Measurements from ENCODE around the gene CADM1.

DNA sequence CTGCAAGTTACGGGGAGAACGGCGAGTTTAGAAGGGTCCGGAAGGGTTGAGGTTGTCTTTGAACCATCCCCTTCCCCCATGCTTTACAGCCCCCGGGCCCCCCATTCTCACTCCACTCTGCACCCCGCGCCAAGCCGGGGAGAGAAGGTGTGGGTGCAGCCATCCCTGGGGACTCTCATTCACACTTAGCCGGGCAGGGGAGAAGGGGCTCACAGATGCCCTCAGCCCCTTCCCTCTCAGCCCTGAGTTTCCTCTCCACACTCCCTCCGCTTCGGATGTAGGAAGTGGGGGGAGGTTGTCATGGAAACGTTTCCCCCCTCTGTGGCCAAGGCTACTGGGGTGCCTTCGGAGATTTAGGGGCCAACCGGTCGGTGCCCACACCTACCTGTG is 334 bp downstream of the CADM1 start:
- TF ChIP-seq, protein P1, sequence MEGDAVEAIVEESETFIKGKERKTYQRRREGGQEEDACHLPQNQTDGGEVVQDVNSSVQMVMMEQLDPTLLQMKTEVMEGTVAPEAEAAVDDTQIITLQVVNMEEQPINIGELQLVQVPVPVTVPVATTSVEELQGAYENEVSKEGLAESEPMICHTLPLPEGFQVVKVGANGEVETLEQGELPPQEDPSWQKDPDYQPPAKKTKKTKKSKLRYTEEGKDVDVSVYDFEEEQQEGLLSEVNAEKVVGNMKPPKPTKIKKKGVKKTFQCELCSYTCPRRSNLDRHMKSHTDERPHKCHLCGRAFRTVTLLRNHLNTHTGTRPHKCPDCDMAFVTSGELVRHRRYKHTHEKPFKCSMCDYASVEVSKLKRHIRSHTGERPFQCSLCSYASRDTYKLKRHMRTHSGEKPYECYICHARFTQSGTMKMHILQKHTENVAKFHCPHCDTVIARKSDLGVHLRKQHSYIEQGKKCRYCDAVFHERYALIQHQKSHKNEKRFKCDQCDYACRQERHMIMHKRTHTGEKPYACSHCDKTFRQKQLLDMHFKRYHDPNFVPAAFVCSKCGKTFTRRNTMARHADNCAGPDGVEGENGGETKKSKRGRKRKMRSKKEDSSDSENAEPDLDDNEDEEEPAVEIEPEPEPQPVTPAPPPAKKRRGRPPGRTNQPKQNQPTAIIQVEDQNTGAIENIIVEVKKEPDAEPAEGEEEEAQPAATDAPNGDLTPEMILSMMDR (IDR thresholded peaks at IDR 0.05) = no peak
- TF ChIP-seq POLR2A (IDR thresholded peaks at IDR 0.05) = no peak

All from heart left ventricle (tissue), 13 donors.